ENCODE measurements around the gene ADAMTS17.

- TF ChIP-seq POLR2A (IDR thresholded peaks at IDR 0.05; ENCODE audit: borderline replicate concordance, extremely low read depth, insufficient read depth, insufficient read length), result no peak
- no peak for TF ChIP-seq EZH2 (IDR thresholded peaks at IDR 0.05)
- TF ChIP-seq, protein P1, sequence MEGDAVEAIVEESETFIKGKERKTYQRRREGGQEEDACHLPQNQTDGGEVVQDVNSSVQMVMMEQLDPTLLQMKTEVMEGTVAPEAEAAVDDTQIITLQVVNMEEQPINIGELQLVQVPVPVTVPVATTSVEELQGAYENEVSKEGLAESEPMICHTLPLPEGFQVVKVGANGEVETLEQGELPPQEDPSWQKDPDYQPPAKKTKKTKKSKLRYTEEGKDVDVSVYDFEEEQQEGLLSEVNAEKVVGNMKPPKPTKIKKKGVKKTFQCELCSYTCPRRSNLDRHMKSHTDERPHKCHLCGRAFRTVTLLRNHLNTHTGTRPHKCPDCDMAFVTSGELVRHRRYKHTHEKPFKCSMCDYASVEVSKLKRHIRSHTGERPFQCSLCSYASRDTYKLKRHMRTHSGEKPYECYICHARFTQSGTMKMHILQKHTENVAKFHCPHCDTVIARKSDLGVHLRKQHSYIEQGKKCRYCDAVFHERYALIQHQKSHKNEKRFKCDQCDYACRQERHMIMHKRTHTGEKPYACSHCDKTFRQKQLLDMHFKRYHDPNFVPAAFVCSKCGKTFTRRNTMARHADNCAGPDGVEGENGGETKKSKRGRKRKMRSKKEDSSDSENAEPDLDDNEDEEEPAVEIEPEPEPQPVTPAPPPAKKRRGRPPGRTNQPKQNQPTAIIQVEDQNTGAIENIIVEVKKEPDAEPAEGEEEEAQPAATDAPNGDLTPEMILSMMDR (IDR thresholded peaks at IDR 0.05 in 2 of 3, conservative IDR thresholded peaks at IDR 0.05 in 1 of 3; ENCODE audit: borderline replicate concordance in 1 of 3, insufficient read depth in 1 of 3, low read depth in 2 of 3, low read length in 2 of 3), result no peak
- no peak for TF ChIP-seq POLR2AphosphoS5 (IDR thresholded peaks at IDR 0.05; ENCODE audit: low read depth, low read length)
- TF ChIP-seq SP1 (IDR thresholded peaks at IDR 0.05; ENCODE audit: low read depth), result no peak
- TF ChIP-seq EZH2phosphoT487 (IDR thresholded peaks at IDR 0.05; ENCODE audit: borderline replicate concordance), result no peak
- TF ChIP-seq EGR1 (IDR thresholded peaks at IDR 0.05; ENCODE audit: low read depth), result no peak
- no peak for TF ChIP-seq YY1 (IDR thresholded peaks at IDR 0.05; ENCODE audit: extremely low read depth, insufficient replicate concordance, low read depth, low read length)
- TF ChIP-seq CEBPB (IDR thresholded peaks at IDR 0.05; ENCODE audit: low read depth), result no peak
Observed at GRCh38 chr15:100263031-100263430, 78.7 kb downstream of the ADAMTS17 start.

All from HCT116 (cell line).